ENCODE results near the gene GNA15. TPM values are rescaled to one million over a fixed set of nuclear protein-coding genes. Genes with fewer than 3 reads are reported as not detected.
A peak's percentile ranks its signal among the peaks of the same experiment; 100 is the strongest.
"Not testable (repeated sequence)": the region's sequence is repeated elsewhere in the genome, so short reads cannot be mapped to it uniquely, and the experiment has no call there.

The GNA15 gene
- total RNA-seq, 1 donor = 258 TPM

DNA sequence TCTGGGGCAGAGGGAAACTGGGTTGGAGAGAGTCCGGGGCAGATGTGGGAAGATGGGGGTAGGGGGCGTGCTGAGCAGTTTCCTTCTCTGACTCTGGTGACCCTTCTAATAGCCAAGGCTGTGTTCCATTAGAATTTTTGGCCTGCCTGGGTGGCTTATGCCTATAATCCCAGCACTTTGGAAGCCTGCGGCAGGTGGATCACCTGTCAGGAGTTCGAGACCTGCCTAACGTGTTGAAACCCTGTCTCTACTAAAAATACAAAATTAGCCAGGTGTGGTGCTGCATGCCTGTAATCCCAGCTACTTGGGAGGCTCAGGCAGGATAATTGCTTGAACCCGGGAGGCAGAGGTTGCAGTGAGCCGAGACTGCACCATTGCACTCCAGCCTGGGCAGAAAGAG lies 67.1 kb downstream of the GNA15 start:
- not testable (repeated sequence) for DNase-seq (ENCODE audit: low read depth in 2 of 3, low spot score in 2 of 3)

- no peak for DNase-seq (ENCODE audit: low read depth in 2 of 3, low spot score in 2 of 3)
Measured at GRCh38 chr19:3203805-3204645, 68.2 kb downstream of the GNA15 start.

DNA sequence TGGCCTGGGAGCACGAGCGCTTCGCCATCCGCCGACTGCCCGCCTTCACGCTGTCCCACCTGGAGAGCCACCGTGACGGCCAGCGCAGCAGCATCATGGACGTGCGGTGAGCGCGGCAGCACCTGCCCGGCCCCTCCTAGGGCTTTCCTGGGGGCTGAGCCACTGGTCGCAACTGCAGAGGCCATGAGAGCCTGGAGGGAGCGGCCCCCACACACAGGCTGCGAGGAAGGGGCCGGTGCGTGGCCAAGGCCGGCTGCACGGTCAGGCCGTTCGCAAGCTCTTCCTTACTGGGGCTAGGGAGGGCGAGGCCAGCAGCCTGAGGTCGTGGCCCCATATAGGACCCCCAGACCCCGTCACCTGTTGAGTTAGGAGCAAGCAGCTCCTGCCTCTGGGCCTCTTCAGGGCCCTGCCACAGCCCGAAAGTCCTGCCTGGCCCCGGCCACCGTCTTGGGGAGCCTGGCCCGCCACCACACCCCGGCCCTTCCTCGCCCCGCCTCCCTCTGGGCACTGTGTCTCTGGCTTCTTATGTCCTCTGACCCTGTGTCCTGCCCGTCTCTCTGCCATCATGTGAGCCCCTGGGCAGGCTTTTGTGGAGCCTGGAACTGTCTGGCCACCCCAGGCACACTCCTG lies 68.9 kb downstream of the GNA15 start:
- no peak for DNase-seq (ENCODE audit: low read depth in 2 of 3, low spot score in 2 of 3)

DNA sequence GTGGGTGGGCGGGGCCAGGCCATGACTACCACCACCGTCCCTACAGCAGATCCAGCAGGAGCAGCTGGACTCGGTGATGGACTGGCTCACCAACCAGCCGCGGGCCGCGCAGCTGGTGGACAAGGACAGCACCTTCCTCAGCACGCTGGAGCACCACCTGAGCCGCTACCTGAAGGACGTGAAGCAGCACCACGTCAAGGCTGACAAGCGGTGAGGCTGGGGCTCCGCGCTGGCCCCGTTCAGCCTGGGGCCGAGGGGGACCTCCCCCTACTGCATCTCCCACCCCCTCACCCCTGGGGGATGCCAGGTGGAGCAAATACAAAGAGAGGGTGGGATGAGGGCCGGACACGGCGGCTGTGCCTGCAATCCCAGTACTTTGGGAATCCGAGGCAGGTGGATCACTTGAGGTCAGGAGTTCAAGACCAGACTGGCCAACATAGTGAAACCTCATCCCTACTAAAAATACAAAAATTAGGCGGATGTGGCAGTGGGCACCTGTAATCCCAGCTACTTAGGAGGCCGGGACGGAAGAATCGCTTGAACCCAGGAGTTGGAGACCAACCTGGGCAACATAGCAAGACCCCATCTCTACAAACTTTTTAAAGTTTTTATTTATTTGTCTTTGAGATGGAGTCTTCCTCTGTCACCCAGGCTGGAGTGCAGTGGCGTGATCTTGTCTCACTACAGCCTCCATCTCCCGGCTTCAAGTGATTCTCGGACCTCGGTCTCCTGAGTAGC lies 70.6 kb downstream of the GNA15 start:
- no peak for DNase-seq (ENCODE audit: low read depth in 2 of 3, low spot score in 2 of 3)

DNA sequence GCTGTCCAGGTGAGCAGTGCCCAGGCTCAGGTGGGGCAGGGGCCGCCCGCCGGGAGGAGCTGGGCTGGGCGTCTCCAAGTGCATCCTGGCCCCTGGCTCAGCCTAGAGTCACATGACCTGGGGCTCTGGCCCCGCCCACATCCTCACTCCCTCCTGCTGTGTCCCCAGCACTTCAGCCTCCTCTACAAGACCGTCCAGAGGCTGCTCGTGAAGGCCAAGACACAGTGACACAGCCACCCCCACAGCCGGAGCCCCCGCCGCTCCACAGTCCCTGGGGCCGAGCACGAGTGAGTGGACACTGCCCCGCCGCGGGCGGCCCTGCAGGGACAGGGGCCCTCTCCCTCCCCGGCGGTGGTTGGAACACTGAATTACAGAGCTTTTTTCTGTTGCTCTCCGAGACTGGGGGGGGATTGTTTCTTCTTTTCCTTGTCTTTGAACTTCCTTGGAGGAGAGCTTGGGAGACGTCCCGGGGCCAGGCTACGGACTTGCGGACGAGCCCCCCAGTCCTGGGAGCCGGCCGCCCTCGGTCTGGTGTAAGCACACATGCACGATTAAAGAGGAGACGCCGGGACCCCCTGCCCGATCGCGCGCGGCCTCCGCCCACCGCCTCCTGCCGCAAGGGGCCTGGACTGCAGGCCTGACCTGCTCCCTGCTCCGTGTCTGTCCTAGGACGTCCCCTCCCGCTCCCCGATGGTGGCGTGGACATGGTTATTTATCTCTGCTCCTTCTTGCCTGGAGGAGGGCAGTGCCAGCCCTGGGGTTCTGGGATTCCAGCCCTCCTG lies 71.8 kb downstream of the GNA15 start:
- no peak for DNase-seq (ENCODE audit: low read depth in 2 of 3, low spot score in 2 of 3)

DNA sequence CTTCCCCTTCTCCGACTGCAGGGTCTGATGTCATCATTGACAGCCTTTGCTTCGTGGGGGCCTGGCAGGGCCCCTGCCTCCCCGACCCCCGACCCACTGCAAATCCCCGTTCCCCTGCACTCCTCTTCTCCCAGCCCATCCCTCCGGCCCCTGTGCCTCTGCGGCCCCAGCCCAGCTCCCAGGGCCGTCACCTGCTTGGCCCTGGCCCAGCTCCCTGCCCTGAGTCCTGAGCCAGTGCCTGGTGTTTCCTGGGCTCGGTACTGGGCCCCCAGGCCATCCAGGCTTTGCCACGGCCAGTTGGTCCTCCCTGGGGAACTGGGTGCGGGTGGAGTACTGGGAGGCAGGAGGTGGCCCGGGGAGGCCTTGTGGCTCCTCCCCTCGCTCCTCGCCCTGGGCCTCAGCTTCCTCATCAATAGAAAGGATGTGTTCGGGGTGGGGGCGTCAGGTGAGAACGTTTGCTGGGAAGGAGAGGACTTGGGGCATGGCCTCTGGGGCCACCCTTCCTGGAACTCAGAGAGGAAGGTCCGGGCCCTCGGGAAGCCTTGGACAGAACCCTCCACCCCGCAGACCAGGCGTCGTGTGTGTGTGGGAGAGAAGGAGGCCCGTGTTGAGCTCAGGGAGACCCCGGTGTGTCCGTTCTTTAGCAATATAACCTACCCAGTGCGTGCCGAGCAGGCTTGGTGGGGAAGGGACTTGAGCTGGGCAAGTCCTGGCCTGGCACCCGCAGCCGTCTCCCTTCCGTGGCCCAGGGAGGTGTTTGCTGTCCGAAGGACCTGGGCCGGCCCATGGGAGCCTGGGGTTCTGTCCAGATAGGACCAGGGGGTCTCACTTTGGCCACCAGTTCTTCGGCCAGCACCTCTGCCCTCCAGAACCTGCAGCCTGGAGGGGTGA lies 72.7 kb downstream of the GNA15 start:
- DNase-seq (ENCODE audit: low read depth in 2 of 3, low spot score in 2 of 3) = no peak

- DNase-seq (ENCODE audit: low read depth in 2 of 3, low spot score in 2 of 3) = peak in 2 of 3 donors; percentile 30 to 61
Measured at GRCh38 chr19:3210347-3211017, 74.6 kb downstream of the GNA15 start.

DNA sequence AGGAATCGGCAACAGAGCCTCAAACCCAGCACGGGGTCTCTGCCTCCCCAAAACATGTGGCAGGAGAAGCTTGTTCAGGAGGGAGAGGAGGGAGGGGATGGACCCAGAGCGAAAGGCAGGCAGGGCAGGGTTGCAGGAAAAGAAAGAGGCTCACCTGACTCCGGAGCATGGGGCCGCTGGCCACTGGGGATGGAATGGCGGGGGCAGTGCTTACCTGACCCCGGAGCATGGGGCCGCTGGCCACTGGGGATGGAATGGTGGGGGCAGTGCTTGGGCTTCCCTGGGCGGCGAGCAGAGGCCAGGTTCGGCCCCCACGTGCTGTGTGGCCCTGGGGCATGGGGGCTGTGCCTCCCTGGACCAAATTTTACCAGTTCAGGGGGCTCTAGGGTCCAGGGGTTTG lies 75.4 kb downstream of the GNA15 start:
- no peak for DNase-seq (ENCODE audit: low read depth in 2 of 3, low spot score in 2 of 3)

GRCh38 chr19:3213159-3213558 lies 77.3 kb downstream of the GNA15 start:
- no peak for DNase-seq (ENCODE audit: low read depth in 2 of 3, low spot score in 2 of 3)

Other genes with a start within 250 kb of the GNA15 start
- 3.5 TPM for gene ZNF57, start 235.1 kb upstream of the GNA15 start, total RNA-seq
- 3.8 TPM for gene ZNF77, start 191.1 kb upstream of the GNA15 start, total RNA-seq
- gene TLE6, start 158.5 kb upstream of the GNA15 start, total RNA-seq = 0.27 TPM
- 0.27 TPM for gene TLE2, start 106.8 kb upstream of the GNA15 start, total RNA-seq
- 304 TPM for gene TLE5, start 73.5 kb upstream of the GNA15 start, total RNA-seq
- gene GNA11, start 41.7 kb upstream of the GNA15 start, total RNA-seq = 18.6 TPM
- 331 TPM for gene S1PR4, start 42.7 kb downstream of the GNA15 start, total RNA-seq
- 53.9 TPM for gene NCLN, start 49.9 kb downstream of the GNA15 start, total RNA-seq
- under 0.01 TPM for gene CELF5, start 88.6 kb downstream of the GNA15 start, total RNA-seq
- 36.1 TPM for gene NFIC, start 230.6 kb downstream of the GNA15 start, total RNA-seq